ENCODE data around the gene ERLEC1. TPM values are rescaled to one million over a fixed set of nuclear protein-coding genes. Genes with fewer than 3 reads are reported as not detected.

Gene ERLEC1
- total RNA-seq, 1 experiment from 2014 or later = 21.6 TPM

GRCh38 chr2:53737091-53737490 is 49.8 kb upstream of the ERLEC1 start:
- no peak for DNase-seq
- Histone ChIP-seq H3K18ac (ENCODE audit: insufficient read length, low read depth, low read length) (no peak overlapping the region), H2AK5ac (ENCODE audit: insufficient read length, low read length) (no peak overlapping the region), H3K4ac (ENCODE audit: low read depth, low read length) (no peak overlapping the region), H3K79me1 (ENCODE audit: insufficient read depth, low read depth, low read length, poor library complexity, severe bottlenecking) (no peaks in the 10 kb centered on the region), H2BK20ac (ENCODE audit: low read depth, low read length, poor library complexity, severe bottlenecking) (no peak overlapping the region), H2BK5ac (ENCODE audit: insufficient read length, low read length) (no peak overlapping the region), H3K9me3 (ENCODE audit: control insufficient read depth, low read depth, low read length) (no peaks in the 10 kb centered on the region), H3K9ac (ENCODE audit: extremely low read depth, insufficient read length, low read length) (no peak overlapping the region), H4K5ac (ENCODE audit: insufficient read length, low read depth, low read length) (no peak overlapping the region), H2BK15ac (ENCODE audit: low read depth, low read length) (no peak overlapping the region), H4K91ac (ENCODE audit: insufficient read length, low read depth, low read length) (no peak overlapping the region), H3K27me3 (ENCODE audit: insufficient read depth, low read length) (no peaks in the 10 kb centered on the region), H3K23me2 (ENCODE audit: insufficient read length, low read depth, low read length, poor library complexity, severe bottlenecking) (no peaks in the 10 kb centered on the region), H3K56ac (ENCODE audit: insufficient read length, low read depth, low read length) (no peak overlapping the region), H3T11ph (ENCODE audit: low read length) (no peak overlapping the region), H2BK120ac (ENCODE audit: low read depth, low read length, poor library complexity, severe bottlenecking) (no peak overlapping the region), H3K14ac (ENCODE audit: insufficient read depth, low read length) (no peak overlapping the region), H4K20me1 (ENCODE audit: control insufficient read depth, insufficient read depth, insufficient read length) (no peaks in the 10 kb centered on the region), H3K4me2 (ENCODE audit: insufficient read depth, insufficient read length, low read length) (no peak overlapping the region), H2BK12ac (ENCODE audit: insufficient read length, low read depth, low read length) (no peak overlapping the region), H3K23ac (ENCODE audit: insufficient read length, low read depth, low read length) (no peak overlapping the region), H3K4me1 (ENCODE audit: insufficient read depth, low read length) (no peaks in the 10 kb centered on the region), H3K79me2 (ENCODE audit: insufficient read depth, low read length) (no peaks in the 10 kb centered on the region), H4K8ac (replicated peaks; ENCODE audit: insufficient read length, low read depth, low read length) (no peak overlapping the region), H3K27ac (ENCODE audit: insufficient read length, low read depth, low read length) (no peak overlapping the region), H2AFZ (ENCODE audit: low read length) (no peak overlapping the region)
- no peaks in the 10 kb centered on the region for H3K4me1 Mint-ChIP-seq
- WGBS (ENCODE audit: extremely low coverage, insufficient read length, low lambda C conversion rate) = no CpG with 5 or more reads among the region's 5 CpGs
- no peak for TF ChIP-seq CTCF (conservative IDR thresholded peaks at IDR 0.05)
- H3K9me3 Mint-ChIP-seq = 0 out of 5 replicates have a peak, but pooled peaks cover 0 to 2% of the 10 kb centered on the region in 2 experiments
- no peak overlapping the region for H3K4me3 Mint-ChIP-seq
- peaks cover 17 to 36% (median 31%) of the 10 kb centered on the region in 3 experiments; a peak in 6 of 7 replicates for H3K36me3 Mint-ChIP-seq (ENCODE audit: insufficient read depth in 1 of 3, low read depth in 3 of 3)
- no peaks in the 10 kb centered on the region for H3K27me3 Mint-ChIP-seq (ENCODE audit: low read depth)
- peak overlapping the region in 2 of 3 experiments; percentile 9 to 67; a peak in 2 of 7 replicates for H3K27ac Mint-ChIP-seq
